GM11168 (cell line): ENCODE results near the gene MB.

ENCODE experiments used
- in situ Hi-C: fragments of 300-500 bp; cut with MboI; formaldehyde crosslinking; loops from one replicate; pipeline ENCODE4 v1.12.0; 2022; ENCODE audit warnings: low sequenced_read_pairs; ENCODE audit not compliant: unreplicated experiment

MB gene

GRCh38 chr22:35559354-35560005, 57.6 kb downstream of the MB start:
- in situ Hi-C loops, result no loop called here

GRCh38 chr22:35558719-35559118, 58.4 kb downstream of the MB start:
- in situ Hi-C loops, result no loop called here

GRCh38 chr22:35558031-35558430, 59.1 kb downstream of the MB start:
- in situ Hi-C loops, result no loop called here
